Measurements from ENCODE around the gene SLC25A51. TPM values are rescaled to one million over a fixed set of nuclear protein-coding genes. Genes with fewer than 3 reads are reported as not detected.

The SLC25A51 gene
- total and polyA plus RNA-seq, 2 experiments from 2014 or later, result 5.3 to 22.0 TPM

GRCh38 chr9:37942621-37943344, 38.9 kb upstream of the SLC25A51 start:
- no peak overlapping the region for H3K27ac ChIP-seq (ENCODE audit: low read depth)
- H4K20me1 ChIP-seq (replicated peaks; ENCODE audit: insufficient read depth), result no peaks in the 10 kb centered on the region
- no peak overlapping the region for H3K4me3 Mint-ChIP-seq
- no peaks in the 10 kb centered on the region for H3F3A ChIP-seq (replicated peaks; ENCODE audit: low read depth)
- TF ChIP-seq NANOG (IDR thresholded peaks at IDR 0.05; ENCODE audit: borderline replicate concordance) (no peak), REST (IDR thresholded peaks at IDR 0.05; ENCODE audit: unreplicated experiment) (no peak), ZNF331 (CRISPR knock-in tag; IDR thresholded peaks at IDR 0.05; ENCODE audit: low read depth) (no peak), EZH2 (IDR thresholded peaks at IDR 0.05; ENCODE audit: low read depth, unreplicated experiment) (no peak), EZH2phosphoT487 (IDR thresholded peaks at IDR 0.05; ENCODE audit: unreplicated experiment) (no peak), POLR2AphosphoS5 (IDR thresholded peaks at IDR 0.05; ENCODE audit: low read depth) (no peak), ZNF114 (CRISPR knock-in tag; IDR thresholded peaks at IDR 0.05) (no peak), CREB1 (CRISPR knock-in tag; IDR thresholded peaks at IDR 0.05; ENCODE audit: low read depth) (no peak), JUNB (IDR thresholded peaks at IDR 0.05; ENCODE audit: unreplicated experiment) (no peak), STAT1 (IDR thresholded peaks at IDR 0.05; ENCODE audit: unreplicated experiment) (no peak), CTCF (conservative IDR thresholded peaks at IDR 0.05; ENCODE audit: low read depth in 2 of 2) (no peak), ZNF462 (CRISPR knock-in tag; IDR thresholded peaks at IDR 0.05) (no peak)
- H3K79me2 ChIP-seq (replicated peaks; ENCODE audit: insufficient read depth), result no peaks in the 10 kb centered on the region
- DNase-seq (ENCODE audit: low spot score) (peak; percentile 27), ATAC-seq (peak; percentile 46)
- H3K27ac Mint-ChIP-seq, result no peak overlapping the region
- H3K27me3 ChIP-seq (ENCODE audit: insufficient read depth), result no peaks in the 10 kb centered on the region
- peaks cover 16% of the 10 kb centered on the region for H3K4me1 ChIP-seq (ENCODE audit: insufficient read depth)
- H3K36me3 Mint-ChIP-seq (ENCODE audit: low read depth), result no peaks in the 10 kb centered on the region; the same call in 2 of the 3 replicates
- H3K27me3 Mint-ChIP-seq (ENCODE audit: insufficient read depth, low read depth, poor library complexity), result peaks cover 6% of the 10 kb centered on the region
- H3K36me3 ChIP-seq (ENCODE audit: insufficient read depth), result no peaks in the 10 kb centered on the region; the same call in 1 of the 2 replicates
- H3K9me2 ChIP-seq (ENCODE audit: insufficient read depth), result 0 out of 2 replicates have a peak, but pooled peaks cover 3% of the 10 kb centered on the region
- no peak overlapping the region for H3K4me2 ChIP-seq
- H3K4me1 Mint-ChIP-seq, result peaks cover 35% of the 10 kb centered on the region
- no peak overlapping the region for H2AFZ ChIP-seq
- no peaks in the 10 kb centered on the region for H3K9me3 Mint-ChIP-seq
- no peak overlapping the region for H3K4me3 ChIP-seq

All from GM23338 (cell line).